Nephron (organoid): ENCODE results near the gene MAP3K5.
A peak's percentile ranks its signal among the peaks of the same experiment; 100 is the strongest.

Experiments used
- H3K27ac Mint-ChIP-seq, 3 experiments: 2 replicates each; pipeline ENCODE4 v1.8.0; 2020; ENCODE audit warnings: mixed read lengths in 3 of 3, mild to moderate bottlenecking in 2 of 3, moderate library complexity in 1 of 3
- H3K27me3 Mint-ChIP-seq: 2 replicates; pipeline ENCODE4 v1.8.0; 2021; ENCODE audit warnings: low read depth, mild to moderate bottlenecking, moderate library complexity, mixed read lengths
- H3K36me3 Mint-ChIP-seq: 2 replicates; pipeline ENCODE4 v1.8.0; 2020; ENCODE audit warnings: low read depth, mixed read lengths
- H3K4me1 Mint-ChIP-seq: 2 replicates; pipeline ENCODE4 v1.8.0; 2020; ENCODE audit warnings: mixed read lengths
- H3K4me3 Mint-ChIP-seq, 3 experiments: 2 replicates each; pipeline ENCODE4 v1.8.0; 2020; ENCODE audit warnings: mild to moderate bottlenecking in 3 of 3, mixed read lengths in 3 of 3, moderate library complexity in 2 of 3
- H3K9me3 Mint-ChIP-seq: 2 replicates; pipeline ENCODE4 v1.8.0; 2020; ENCODE audit warnings: mixed read lengths
- TF ChIP-seq, protein P1 (sequence below), 3 experiments: fragments of 200-600 bp; sonication (generic); IDR thresholded peaks; one replicate each; pipeline ENCODE4 v1.5.0; 2021; ENCODE audit warnings: antibody characterized with exemption in 3 of 3; ENCODE audit not compliant: unreplicated experiment in 3 of 3

Gene MAP3K5

DNA sequence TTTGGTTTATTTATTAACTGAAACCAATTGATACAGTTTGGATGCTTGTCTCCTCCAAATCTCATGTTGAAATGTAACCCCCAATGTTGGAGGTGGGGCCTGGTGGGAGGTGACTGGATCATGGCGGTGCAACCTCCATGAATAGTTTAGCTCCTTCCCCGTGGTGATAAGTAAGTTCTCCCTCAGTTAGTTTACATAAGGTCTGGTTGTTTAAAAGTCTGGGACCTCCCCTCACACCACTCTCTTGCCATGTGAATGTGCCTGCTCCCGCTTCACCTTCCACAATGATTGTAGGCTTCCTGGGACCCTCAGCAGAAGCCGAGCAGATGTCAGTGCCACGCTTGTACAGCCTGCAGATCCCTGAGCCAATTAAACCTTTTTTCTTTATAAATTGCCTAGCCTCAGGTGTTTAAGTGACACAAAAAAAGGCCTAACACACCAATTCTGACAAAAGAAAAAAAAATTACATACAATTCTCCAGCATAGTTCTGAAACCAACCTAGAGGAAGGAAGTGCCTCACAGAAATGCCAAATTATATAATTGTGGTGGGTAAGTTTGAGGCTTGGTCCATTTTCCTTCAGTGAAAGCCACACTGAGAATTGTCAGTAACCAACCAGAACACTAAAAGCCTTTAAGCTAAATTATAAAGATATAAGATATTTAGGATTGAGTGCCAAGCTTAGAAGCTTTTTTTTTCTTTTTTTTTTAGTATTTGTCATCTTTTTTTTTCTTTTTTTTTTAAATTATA is 257.1 kb downstream of the MAP3K5 start:
- H3K9me3 Mint-ChIP-seq, result peaks cover 2% of the 10 kb centered on the region
- TF ChIP-seq, protein P1, sequence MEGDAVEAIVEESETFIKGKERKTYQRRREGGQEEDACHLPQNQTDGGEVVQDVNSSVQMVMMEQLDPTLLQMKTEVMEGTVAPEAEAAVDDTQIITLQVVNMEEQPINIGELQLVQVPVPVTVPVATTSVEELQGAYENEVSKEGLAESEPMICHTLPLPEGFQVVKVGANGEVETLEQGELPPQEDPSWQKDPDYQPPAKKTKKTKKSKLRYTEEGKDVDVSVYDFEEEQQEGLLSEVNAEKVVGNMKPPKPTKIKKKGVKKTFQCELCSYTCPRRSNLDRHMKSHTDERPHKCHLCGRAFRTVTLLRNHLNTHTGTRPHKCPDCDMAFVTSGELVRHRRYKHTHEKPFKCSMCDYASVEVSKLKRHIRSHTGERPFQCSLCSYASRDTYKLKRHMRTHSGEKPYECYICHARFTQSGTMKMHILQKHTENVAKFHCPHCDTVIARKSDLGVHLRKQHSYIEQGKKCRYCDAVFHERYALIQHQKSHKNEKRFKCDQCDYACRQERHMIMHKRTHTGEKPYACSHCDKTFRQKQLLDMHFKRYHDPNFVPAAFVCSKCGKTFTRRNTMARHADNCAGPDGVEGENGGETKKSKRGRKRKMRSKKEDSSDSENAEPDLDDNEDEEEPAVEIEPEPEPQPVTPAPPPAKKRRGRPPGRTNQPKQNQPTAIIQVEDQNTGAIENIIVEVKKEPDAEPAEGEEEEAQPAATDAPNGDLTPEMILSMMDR (IDR thresholded peaks at IDR 0.05; ENCODE audit: unreplicated experiment in 3 of 3), result no peak
- no peaks in the 10 kb centered on the region for H3K36me3 Mint-ChIP-seq
- H3K27me3 Mint-ChIP-seq, result peaks cover 10% of the 10 kb centered on the region
- no peak overlapping the region for H3K4me3 Mint-ChIP-seq
- peaks cover 5% of the 10 kb centered on the region for H3K4me1 Mint-ChIP-seq
- no peak overlapping the region for H3K27ac Mint-ChIP-seq

DNA sequence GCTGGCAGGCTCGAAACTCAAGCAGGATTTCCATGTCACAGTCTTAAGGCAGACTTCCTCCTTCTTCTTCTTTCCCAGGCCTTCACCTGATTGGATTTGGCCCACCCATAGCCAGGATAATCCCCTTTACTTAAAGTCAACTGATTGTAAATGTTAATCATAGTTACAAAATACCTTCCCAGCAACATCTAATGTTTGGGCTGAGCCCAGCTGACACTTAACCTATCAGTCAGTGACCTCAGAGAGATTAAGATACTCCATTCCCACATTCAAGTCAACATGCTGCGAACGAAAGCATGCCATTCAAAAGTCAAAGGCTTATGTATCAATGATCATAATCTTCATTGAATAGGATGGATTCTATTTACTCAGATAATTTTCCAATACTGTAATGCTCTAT is 258.0 kb downstream of the MAP3K5 start:
- Mint-ChIP-seq H3K4me3 (no peak overlapping the region), H3K27ac (no peak overlapping the region), H3K4me1 (no peaks in the 10 kb centered on the region), H3K9me3 (peaks cover 2% of the 10 kb centered on the region), H3K36me3 (no peaks in the 10 kb centered on the region), H3K27me3 (peaks cover 14% of the 10 kb centered on the region)
- TF ChIP-seq, protein P1 (IDR thresholded peaks at IDR 0.05; ENCODE audit: unreplicated experiment in 3 of 3), result no peak

DNA sequence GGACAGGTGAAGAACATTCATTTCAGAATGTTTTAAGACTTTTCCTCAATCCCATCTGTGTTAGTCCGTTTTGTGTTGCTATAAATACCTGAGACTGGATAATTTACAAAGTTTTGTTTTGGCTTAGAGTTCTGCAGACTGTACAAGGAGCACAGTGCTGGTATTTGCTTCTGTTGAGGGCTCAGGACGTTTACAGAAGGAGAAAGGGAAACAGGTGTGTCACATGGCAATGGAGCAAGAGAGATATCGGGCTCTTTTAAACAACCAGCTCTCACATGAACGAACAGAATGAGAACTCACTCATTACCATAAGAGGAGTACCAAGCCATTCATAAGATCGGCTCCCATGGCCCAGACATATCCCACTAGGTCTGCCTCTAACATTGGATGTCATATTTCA is 258.8 kb downstream of the MAP3K5 start:
- Mint-ChIP-seq H3K4me1 (no peaks in the 10 kb centered on the region), H3K36me3 (no peaks in the 10 kb centered on the region), H3K4me3 (no peak overlapping the region), H3K27me3 (peaks cover 14% of the 10 kb centered on the region), H3K27ac (no peak overlapping the region), H3K9me3 (peaks cover 2% of the 10 kb centered on the region)
- TF ChIP-seq, protein P1 (IDR thresholded peaks at IDR 0.05; ENCODE audit: unreplicated experiment in 3 of 3), result no peak

DNA sequence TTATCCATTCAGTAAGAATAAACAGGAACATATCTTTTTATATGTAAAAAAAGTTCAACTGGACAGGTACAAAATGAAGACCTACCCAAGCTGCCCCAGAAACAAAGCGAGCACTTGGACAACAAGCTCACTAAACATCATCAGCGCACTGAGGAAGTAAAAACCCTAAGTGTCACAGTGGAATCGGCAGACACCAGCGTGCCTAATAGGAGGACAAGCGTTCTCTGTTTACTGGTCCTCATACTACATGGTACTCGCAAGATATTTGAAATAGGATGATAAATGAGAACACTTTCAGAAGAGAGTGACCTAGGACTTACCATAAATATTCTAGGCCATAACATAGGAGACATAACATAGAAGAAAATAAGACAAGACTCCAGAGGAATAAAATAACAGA is 260.2 kb downstream of the MAP3K5 start:
- Mint-ChIP-seq H3K4me3 (no peak overlapping the region), H3K36me3 (no peaks in the 10 kb centered on the region), H3K9me3 (peaks cover 2% of the 10 kb centered on the region), H3K4me1 (peaks cover 10% of the 10 kb centered on the region), H3K27ac (no peak overlapping the region), H3K27me3 (peaks cover 14% of the 10 kb centered on the region)
- TF ChIP-seq, protein P1 (IDR thresholded peaks at IDR 0.05; ENCODE audit: unreplicated experiment in 3 of 3), result no peak

DNA sequence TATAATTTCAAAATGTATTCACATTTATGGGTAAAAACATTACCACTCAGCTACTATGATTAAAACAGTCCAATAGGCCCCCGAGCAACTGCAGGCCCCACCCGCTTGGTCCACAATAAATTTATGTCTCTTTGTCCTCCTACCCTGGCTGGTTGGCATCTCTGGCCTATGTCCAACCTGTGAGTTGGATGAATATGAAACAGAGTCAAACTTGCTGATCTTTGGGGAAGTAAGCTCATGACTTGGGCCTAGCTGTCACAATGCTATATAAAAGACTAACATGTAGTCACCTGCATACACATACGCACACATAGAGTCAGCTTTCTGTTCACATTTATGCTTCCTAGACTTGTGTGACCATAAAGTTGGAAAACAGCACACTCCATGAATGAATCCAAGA is 262.6 kb downstream of the MAP3K5 start:
- TF ChIP-seq, protein P1 (IDR thresholded peaks at IDR 0.05; ENCODE audit: unreplicated experiment in 3 of 3), result no peak
- peaks cover 22% of the 10 kb centered on the region for H3K4me1 Mint-ChIP-seq
- no peak overlapping the region for H3K4me3 Mint-ChIP-seq

DNA sequence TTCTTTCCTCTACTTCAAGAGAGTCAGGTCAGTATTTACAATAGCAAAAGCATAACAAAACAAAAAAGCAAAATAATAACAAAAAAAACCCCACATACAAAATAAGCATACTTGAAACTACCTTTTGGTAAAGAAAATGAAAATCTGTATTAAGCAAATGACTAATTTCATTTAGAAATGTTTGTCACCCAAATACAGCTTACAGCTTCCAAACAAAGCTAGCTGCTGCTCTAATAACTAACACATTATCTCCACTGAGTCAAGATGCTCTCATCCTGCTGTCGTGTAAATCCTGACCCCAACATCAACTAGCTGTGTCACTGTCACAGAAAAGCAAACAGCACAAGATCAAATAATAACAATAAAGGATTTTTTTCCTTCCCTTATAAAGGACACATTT is 263.8 kb downstream of the MAP3K5 start:
- TF ChIP-seq, protein P1 (IDR thresholded peaks at IDR 0.05; ENCODE audit: unreplicated experiment in 3 of 3), result no peak
- Mint-ChIP-seq H3K27ac (no peak overlapping the region), H3K9me3 (no peaks in the 10 kb centered on the region), H3K4me1 (peaks cover 22% of the 10 kb centered on the region), H3K36me3 (no peaks in the 10 kb centered on the region), H3K27me3 (peaks cover 17% of the 10 kb centered on the region), H3K4me3 (no peak overlapping the region)

More for the DNA sequence above, 262.6 kb downstream of the MAP3K5 start:
- Mint-ChIP-seq H3K36me3 (no peaks in the 10 kb centered on the region), H3K27me3 (peaks cover 20% of the 10 kb centered on the region), H3K9me3 (no peaks in the 10 kb centered on the region), H3K27ac (peak overlapping the region in 1 of 3 experiments; percentile 24)
